Tibial artery (tissue), 4 donors: ENCODE results near the gene TAMM41.
"Not testable (repeated sequence)": the region's sequence is repeated elsewhere in the genome, so short reads cannot be mapped to it uniquely, and the experiment has no call there.

Source experiments
- DNase-seq, 2 donors: peaks; one replicate each; pipeline ENCODE4 v3.0.0-alpha.2; 2019
- H3K27ac ChIP-seq, 2 donors: fragments of 200-600 bp; sonication (generic) in 1 of 2; 1 replicate in 1 of 2; 2 replicates in 1 of 2; pipeline ENCODE4 v1.5.1; 2018 to 2019; ENCODE audit warnings: mild to moderate bottlenecking in 1 of 2
- H3K27me3 ChIP-seq, 2 donors: fragments of 200-600 bp; sonication (generic) in 1 of 2; one replicate each; pipeline versions ENCODE4 v1.5.1 to v1.6.0; 2016 to 2019
- H3K36me3 ChIP-seq, 3 donors: fragments of 200-600 bp; sonication (generic) in 2 of 3; one replicate each; pipeline ENCODE4 v1.5.1; 2016 to 2019; ENCODE audit warnings: mild to moderate bottlenecking in 2 of 3
- H3K4me1 ChIP-seq, 4 donors: fragments of 200-600 bp; sonication (generic) in 2 of 4; 1 replicate in 3 of 4; 2 replicates in 1 of 4; pipeline ENCODE4 v1.5.1; 2016 to 2019
- H3K4me3 ChIP-seq, 2 donors: fragments of 200-600 bp; sonication (generic) in 1 of 2; 1 replicate in 1 of 2; 2 replicates in 1 of 2; pipeline ENCODE4 v1.5.1; 2018 to 2019; ENCODE audit warnings: mild to moderate bottlenecking in 2 of 2
- H3K9me3 ChIP-seq, 3 donors: fragments of 200-600 bp; sonication (generic) in 1 of 3; one replicate each; pipeline ENCODE4 v1.5.1; 2016 to 2019
- CTCF ChIP-seq, 2 experiments: fragments of 200-600 bp in 1 of 2; fragments of 450-650 bp in 1 of 2; IDR thresholded peaks; one replicate each; pipeline ENCODE4 v1.5.1; 2017 to 2019; ENCODE audit warnings: antibody characterized with exemption in 2 of 2, mild to moderate bottlenecking in 1 of 2, moderate library complexity in 1 of 2
- intact Hi-C: fragments of 100-400 bp; cut with DNase I; formaldehyde crosslinking; loops from one replicate; pipeline ENCODE4 v1.15.0; 2023; ENCODE audit warnings: low total_unique reads

The TAMM41 gene

GRCh38 chr3:11757929-11758328, 88.8 kb downstream of the TAMM41 start:
- no peak overlapping the region for H3K4me3 ChIP-seq
- no peak for DNase-seq
- intact Hi-C loops: no loop called here

GRCh38 chr3:11757441-11757875, 89.2 kb downstream of the TAMM41 start:
- Histone ChIP-seq H3K9me3 (no peaks in the 10 kb centered on the region), H3K27me3 (no peaks in the 10 kb centered on the region), H3K36me3 (no peaks in the 10 kb centered on the region), H3K27ac (no peak overlapping the region), H3K4me1 (no peaks in the 10 kb centered on the region), H3K4me3 (no peak overlapping the region)
- no peak for DNase-seq
- TF ChIP-seq CTCF (IDR thresholded peaks at IDR 0.05): no peak
- intact Hi-C loops: no loop called here

More at GRCh38 chr3:11757929-11758328, 88.8 kb downstream of the TAMM41 start:
- no peak for TF ChIP-seq CTCF (IDR thresholded peaks at IDR 0.05)
- no peaks in the 10 kb centered on the region for H3K27me3 ChIP-seq
- H3K9me3 ChIP-seq: no peaks in the 10 kb centered on the region
- no peaks in the 10 kb centered on the region for H3K4me1 ChIP-seq
- H3K27ac ChIP-seq: no peak overlapping the region
- no peaks in the 10 kb centered on the region for H3K36me3 ChIP-seq

GRCh38 chr3:11755276-11755675, 91.4 kb downstream of the TAMM41 start:
- no peak for DNase-seq
- TF ChIP-seq CTCF (IDR thresholded peaks at IDR 0.05): no peak
- Histone ChIP-seq H3K36me3 (no peaks in the 10 kb centered on the region), H3K9me3 (no peaks in the 10 kb centered on the region), H3K27me3 (no peaks in the 10 kb centered on the region), H3K4me1 (no peaks in the 10 kb centered on the region), H3K4me3 (no peak overlapping the region), H3K27ac (no peak overlapping the region)
- intact Hi-C loops: no loop called here

GRCh38 chr3:11752254-11752653, 94.4 kb downstream of the TAMM41 start:
- H3K4me3 ChIP-seq, H3K36me3 ChIP-seq, H3K4me1 ChIP-seq, H3K9me3 ChIP-seq, H3K27ac ChIP-seq, H3K27me3 ChIP-seq, intact Hi-C loops, DNase-seq: not testable (repeated sequence)

GRCh38 chr3:11748306-11748705, 98.4 kb downstream of the TAMM41 start:
- not testable (repeated sequence) for DNase-seq, H3K27me3 ChIP-seq, H3K36me3 ChIP-seq, H3K4me3 ChIP-seq, H3K9me3 ChIP-seq, H3K4me1 ChIP-seq, H3K27ac ChIP-seq
- intact Hi-C loops: loop anchor here (2.0 kb wide), 1 partner anchor 40 kb away; no protein-coding TSS in a partner anchor
